HG02759 (cell line): Measurements from ENCODE around the gene NFRKB.
"Not testable (repeated sequence)": the region's sequence is repeated elsewhere in the genome, so short reads cannot be mapped to it uniquely, and the experiment has no call there.

ENCODE experiments used
- ATAC-seq: cut with Tn5 transposase; IDR thresholded peaks from one replicate; pipeline ENCODE4 v1.9.1; 2021; ENCODE audit warnings: mild to moderate bottlenecking, moderate library complexity; ENCODE audit not compliant: unreplicated experiment

The NFRKB gene

GRCh38 chr11:129894278-129895125 is 876 bp downstream of the NFRKB start:
- peak; percentile 9 for ATAC-seq

- no peak for ATAC-seq
Observed at GRCh38 chr11:129888451-129888850, 6.9 kb downstream of the NFRKB start.

GRCh38 chr11:129885381-129885780 is 10.0 kb downstream of the NFRKB start:
- ATAC-seq, result no peak

GRCh38 chr11:129884581-129884980 is 10.8 kb downstream of the NFRKB start:
- no peak for ATAC-seq

GRCh38 chr11:129881570-129882170 is 13.7 kb downstream of the NFRKB start:
- peak; percentile 75 for ATAC-seq

GRCh38 chr11:129880311-129880710 is 15.1 kb downstream of the NFRKB start:
- no peak for ATAC-seq

- ATAC-seq, result no peak
Observed at GRCh38 chr11:129871914-129872313, 23.5 kb downstream of the NFRKB start.

- ATAC-seq, result not testable (repeated sequence)
Observed at GRCh38 chr11:129868626-129869025, 26.8 kb downstream of the NFRKB start.

- ATAC-seq, result no peak
Observed at GRCh38 chr11:129866311-129866710, 29.1 kb downstream of the NFRKB start.

- ATAC-seq, result no peak
Observed at GRCh38 chr11:129865701-129866100, 29.7 kb downstream of the NFRKB start.

GRCh38 chr11:129864811-129865210 is 30.6 kb downstream of the NFRKB start:
- ATAC-seq, result no peak

- ATAC-seq, result no peak
Observed at GRCh38 chr11:129861702-129862522, 33.5 kb downstream of the NFRKB start.

GRCh38 chr11:129856036-129856435 is 39.3 kb downstream of the NFRKB start:
- no peak for ATAC-seq

GRCh38 chr11:129855086-129855485 is 40.3 kb downstream of the NFRKB start:
- ATAC-seq, result no peak

GRCh38 chr11:129854232-129854805 is 41.1 kb downstream of the NFRKB start:
- ATAC-seq, result no peak

GRCh38 chr11:129853518-129854231 is 41.7 kb downstream of the NFRKB start:
- ATAC-seq, result no peak

GRCh38 chr11:129852125-129852740 is 43.1 kb downstream of the NFRKB start:
- no peak for ATAC-seq

GRCh38 chr11:129849447-129850130 is 45.8 kb downstream of the NFRKB start:
- no peak for ATAC-seq

GRCh38 chr11:129847361-129847760 is 48.0 kb downstream of the NFRKB start:
- ATAC-seq, result not testable (repeated sequence)
